ENCODE results near the gene NCOR1.
"Not testable (repeated sequence)": the region's sequence is repeated elsewhere in the genome, so short reads cannot be mapped to it uniquely, and the experiment has no call there.

NCOR1 gene

GRCh38 chr17:16131593-16131992, 83.7 kb downstream of the NCOR1 start:
- Histone ChIP-seq H3K9ac (ENCODE audit: low read length in 5 of 5) (no peak overlapping the region), H3K27ac (ENCODE audit: low read depth, low read length) (no peak overlapping the region), H3K27me3 (ENCODE audit: control insufficient read depth in 5 of 5, insufficient read depth in 4 of 5, low read length in 5 of 5) (no peaks in the 10 kb centered on the region), H3K9me3 (ENCODE audit: control insufficient read depth in 5 of 5, low read length in 5 of 5) (no peaks in the 10 kb centered on the region), H3K36me3 (ENCODE audit: control insufficient read depth in 5 of 5, insufficient read depth in 5 of 5, low read length in 5 of 5) (peaks cover 34 to 66% (median 37%) of the 10 kb centered on the region in 5 donors), H3K4me3 (ENCODE audit: low read depth in 1 of 5, low read length in 5 of 5) (no peak overlapping the region), H3K4me1 (ENCODE audit: control insufficient read depth in 5 of 5, insufficient read depth in 5 of 5, low read length in 5 of 5) (no peaks in the 10 kb centered on the region)

- H3K27ac ChIP-seq (ENCODE audit: low read depth, low read length): no peak overlapping the region
- no peaks in the 10 kb centered on the region for H3K4me1 ChIP-seq (ENCODE audit: control insufficient read depth in 5 of 5, insufficient read depth in 5 of 5, low read length in 5 of 5)
- H3K9ac ChIP-seq (ENCODE audit: low read length in 5 of 5): no peak overlapping the region
- no peaks in the 10 kb centered on the region for H3K27me3 ChIP-seq (ENCODE audit: control insufficient read depth in 5 of 5, insufficient read depth in 4 of 5, low read length in 5 of 5)
- H3K36me3 ChIP-seq (ENCODE audit: control insufficient read depth in 5 of 5, insufficient read depth in 5 of 5, low read length in 5 of 5): peaks cover 26 to 62% (median 35%) of the 10 kb centered on the region in 5 donors
- H3K4me3 ChIP-seq (ENCODE audit: low read depth in 1 of 5, low read length in 5 of 5): no peak overlapping the region
- H3K9me3 ChIP-seq (ENCODE audit: control insufficient read depth in 5 of 5, low read length in 5 of 5): no peaks in the 10 kb centered on the region
Observed at GRCh38 chr17:16129441-16130205, 85.7 kb downstream of the NCOR1 start.

- H3K27me3 ChIP-seq (ENCODE audit: control insufficient read depth in 5 of 5, insufficient read depth in 4 of 5, low read length in 5 of 5): no peaks in the 10 kb centered on the region
- peaks cover 40 to 61% (median 49%) of the 10 kb centered on the region in 5 donors for H3K36me3 ChIP-seq (ENCODE audit: control insufficient read depth in 5 of 5, insufficient read depth in 5 of 5, low read length in 5 of 5)
- H3K4me1 ChIP-seq (ENCODE audit: control insufficient read depth in 5 of 5, insufficient read depth in 5 of 5, low read length in 5 of 5): no peaks in the 10 kb centered on the region
- no peak overlapping the region for H3K4me3 ChIP-seq (ENCODE audit: low read depth in 1 of 5, low read length in 5 of 5)
- H3K27ac ChIP-seq (ENCODE audit: low read depth, low read length): no peak overlapping the region
- no peaks in the 10 kb centered on the region for H3K9me3 ChIP-seq (ENCODE audit: control insufficient read depth in 5 of 5, low read length in 5 of 5)
- H3K9ac ChIP-seq (ENCODE audit: low read length in 5 of 5): no peak overlapping the region
Observed at GRCh38 chr17:16123531-16123930, 91.8 kb downstream of the NCOR1 start.

- no peaks in the 10 kb centered on the region for H3K27me3 ChIP-seq (ENCODE audit: control insufficient read depth in 5 of 5, insufficient read depth in 4 of 5, low read length in 5 of 5)
- peaks cover 44 to 63% (median 55%) of the 10 kb centered on the region in 5 donors for H3K36me3 ChIP-seq (ENCODE audit: control insufficient read depth in 5 of 5, insufficient read depth in 5 of 5, low read length in 5 of 5)
- no peak overlapping the region for H3K27ac ChIP-seq (ENCODE audit: low read depth, low read length)
- H3K4me1 ChIP-seq (ENCODE audit: control insufficient read depth in 5 of 5, insufficient read depth in 5 of 5, low read length in 5 of 5): no peaks in the 10 kb centered on the region
- H3K9ac ChIP-seq (ENCODE audit: low read length in 5 of 5): no peak overlapping the region
- no peak overlapping the region for H3K4me3 ChIP-seq (ENCODE audit: low read depth in 1 of 5, low read length in 5 of 5)
- no peaks in the 10 kb centered on the region for H3K9me3 ChIP-seq (ENCODE audit: control insufficient read depth in 5 of 5, low read length in 5 of 5)
Observed at GRCh38 chr17:16122697-16123434, 92.5 kb downstream of the NCOR1 start.

GRCh38 chr17:16121915-16122314, 93.4 kb downstream of the NCOR1 start:
- Histone ChIP-seq H3K9me3 (ENCODE audit: control insufficient read depth in 5 of 5, low read length in 5 of 5) (no peaks in the 10 kb centered on the region), H3K4me1 (ENCODE audit: control insufficient read depth in 5 of 5, insufficient read depth in 5 of 5, low read length in 5 of 5) (no peaks in the 10 kb centered on the region), H3K27ac (ENCODE audit: low read depth, low read length) (no peak overlapping the region), H3K27me3 (ENCODE audit: control insufficient read depth in 5 of 5, insufficient read depth in 4 of 5, low read length in 5 of 5) (no peaks in the 10 kb centered on the region), H3K36me3 (ENCODE audit: control insufficient read depth in 5 of 5, insufficient read depth in 5 of 5, low read length in 5 of 5) (peaks cover 50 to 70% (median 58%) of the 10 kb centered on the region in 5 donors), H3K9ac (ENCODE audit: low read length in 5 of 5) (no peak overlapping the region), H3K4me3 (ENCODE audit: low read depth in 1 of 5, low read length in 5 of 5) (no peak overlapping the region)

- H3K9ac ChIP-seq (ENCODE audit: low read length in 5 of 5): no peak overlapping the region
- no peak overlapping the region for H3K4me3 ChIP-seq (ENCODE audit: low read depth in 1 of 5, low read length in 5 of 5)
- H3K4me1 ChIP-seq (ENCODE audit: control insufficient read depth in 5 of 5, insufficient read depth in 5 of 5, low read length in 5 of 5): no peaks in the 10 kb centered on the region
- peaks cover 56 to 77% (median 65%) of the 10 kb centered on the region in 5 donors for H3K36me3 ChIP-seq (ENCODE audit: control insufficient read depth in 5 of 5, insufficient read depth in 5 of 5, low read length in 5 of 5)
- H3K9me3 ChIP-seq (ENCODE audit: control insufficient read depth in 5 of 5, low read length in 5 of 5): no peaks in the 10 kb centered on the region
- no peaks in the 10 kb centered on the region for H3K27me3 ChIP-seq (ENCODE audit: control insufficient read depth in 5 of 5, insufficient read depth in 4 of 5, low read length in 5 of 5)
- H3K27ac ChIP-seq (ENCODE audit: low read depth, low read length): no peak overlapping the region
Observed at GRCh38 chr17:16120937-16121336, 94.4 kb downstream of the NCOR1 start.

- Histone ChIP-seq H3K9ac (ENCODE audit: low read length in 5 of 5) (no peak overlapping the region), H3K9me3 (ENCODE audit: control insufficient read depth in 5 of 5, low read length in 5 of 5) (peaks cover 0 to 9% (median 0%) of the 10 kb centered on the region in 5 donors), H3K4me3 (ENCODE audit: low read depth in 1 of 5, low read length in 5 of 5) (no peak overlapping the region), H3K27ac (ENCODE audit: low read depth, low read length) (no peak overlapping the region), H3K4me1 (ENCODE audit: control insufficient read depth in 5 of 5, insufficient read depth in 5 of 5, low read length in 5 of 5) (no peaks in the 10 kb centered on the region), H3K27me3 (ENCODE audit: control insufficient read depth in 5 of 5, insufficient read depth in 4 of 5, low read length in 5 of 5) (no peaks in the 10 kb centered on the region), H3K36me3 (ENCODE audit: control insufficient read depth in 5 of 5, insufficient read depth in 5 of 5, low read length in 5 of 5) (peaks cover 51 to 80% (median 62%) of the 10 kb centered on the region in 5 donors)
Observed at GRCh38 chr17:16117149-16117548, 98.2 kb downstream of the NCOR1 start.

- H3K36me3 ChIP-seq (ENCODE audit: control insufficient read depth in 5 of 5, insufficient read depth in 5 of 5, low read length in 5 of 5): peaks cover 41 to 64% (median 49%) of the 10 kb centered on the region in 5 donors
- H3K9me3 ChIP-seq (ENCODE audit: control insufficient read depth in 5 of 5, low read length in 5 of 5); H3K9ac ChIP-seq (ENCODE audit: low read length in 5 of 5); H3K27me3 ChIP-seq (ENCODE audit: control insufficient read depth in 5 of 5, insufficient read depth in 4 of 5, low read length in 5 of 5); H3K27ac ChIP-seq (ENCODE audit: low read depth, low read length); H3K4me1 ChIP-seq (ENCODE audit: control insufficient read depth in 5 of 5, insufficient read depth in 5 of 5, low read length in 5 of 5); H3K4me3 ChIP-seq (ENCODE audit: low read depth in 1 of 5, low read length in 5 of 5): not testable (repeated sequence)
Observed at GRCh38 chr17:16115077-16115698, 100.1 kb downstream of the NCOR1 start.

GRCh38 chr17:16108871-16109270, 106.5 kb downstream of the NCOR1 start:
- Histone ChIP-seq H3K27ac (ENCODE audit: low read depth, low read length) (no peak overlapping the region), H3K9ac (ENCODE audit: low read length in 5 of 5) (no peak overlapping the region), H3K4me1 (ENCODE audit: control insufficient read depth in 5 of 5, insufficient read depth in 5 of 5, low read length in 5 of 5) (peaks cover 0 to 6% (median 0%) of the 10 kb centered on the region in 5 donors), H3K4me3 (ENCODE audit: low read depth in 1 of 5, low read length in 5 of 5) (no peak overlapping the region), H3K27me3 (ENCODE audit: control insufficient read depth in 5 of 5, insufficient read depth in 4 of 5, low read length in 5 of 5) (no peaks in the 10 kb centered on the region), H3K36me3 (ENCODE audit: control insufficient read depth in 5 of 5, insufficient read depth in 5 of 5, low read length in 5 of 5) (peaks cover 14 to 30% (median 16%) of the 10 kb centered on the region in 5 donors), H3K9me3 (ENCODE audit: control insufficient read depth in 5 of 5, low read length in 5 of 5) (no peaks in the 10 kb centered on the region)

GRCh38 chr17:16108386-16108785, 106.9 kb downstream of the NCOR1 start:
- H3K36me3 ChIP-seq (ENCODE audit: control insufficient read depth in 5 of 5, insufficient read depth in 5 of 5, low read length in 5 of 5): peaks cover 16 to 32% (median 17%) of the 10 kb centered on the region in 5 donors
- no peak overlapping the region for H3K27ac ChIP-seq (ENCODE audit: low read depth, low read length)
- H3K9me3 ChIP-seq (ENCODE audit: control insufficient read depth in 5 of 5, low read length in 5 of 5): no peaks in the 10 kb centered on the region
- H3K9ac ChIP-seq (ENCODE audit: low read length in 5 of 5): no peak overlapping the region
- H3K4me3 ChIP-seq (ENCODE audit: low read depth in 1 of 5, low read length in 5 of 5): no peak overlapping the region
- H3K27me3 ChIP-seq (ENCODE audit: control insufficient read depth in 5 of 5, insufficient read depth in 4 of 5, low read length in 5 of 5): no peaks in the 10 kb centered on the region
- peaks cover 0 to 6% (median 0%) of the 10 kb centered on the region in 5 donors for H3K4me1 ChIP-seq (ENCODE audit: control insufficient read depth in 5 of 5, insufficient read depth in 5 of 5, low read length in 5 of 5)

Data from subcutaneous abdominal adipose tissue (tissue), 5 donors.